HG03342 (cell line): ENCODE data around the gene RAB11FIP4.

Source experiments
- ATAC-seq: cut with Tn5 transposase; IDR thresholded peaks from one replicate; pipeline ENCODE4 v1.9.1; 2021; ENCODE audit warnings: mild to moderate bottlenecking, moderate library complexity; ENCODE audit not compliant: unreplicated experiment

RAB11FIP4 gene

DNA sequence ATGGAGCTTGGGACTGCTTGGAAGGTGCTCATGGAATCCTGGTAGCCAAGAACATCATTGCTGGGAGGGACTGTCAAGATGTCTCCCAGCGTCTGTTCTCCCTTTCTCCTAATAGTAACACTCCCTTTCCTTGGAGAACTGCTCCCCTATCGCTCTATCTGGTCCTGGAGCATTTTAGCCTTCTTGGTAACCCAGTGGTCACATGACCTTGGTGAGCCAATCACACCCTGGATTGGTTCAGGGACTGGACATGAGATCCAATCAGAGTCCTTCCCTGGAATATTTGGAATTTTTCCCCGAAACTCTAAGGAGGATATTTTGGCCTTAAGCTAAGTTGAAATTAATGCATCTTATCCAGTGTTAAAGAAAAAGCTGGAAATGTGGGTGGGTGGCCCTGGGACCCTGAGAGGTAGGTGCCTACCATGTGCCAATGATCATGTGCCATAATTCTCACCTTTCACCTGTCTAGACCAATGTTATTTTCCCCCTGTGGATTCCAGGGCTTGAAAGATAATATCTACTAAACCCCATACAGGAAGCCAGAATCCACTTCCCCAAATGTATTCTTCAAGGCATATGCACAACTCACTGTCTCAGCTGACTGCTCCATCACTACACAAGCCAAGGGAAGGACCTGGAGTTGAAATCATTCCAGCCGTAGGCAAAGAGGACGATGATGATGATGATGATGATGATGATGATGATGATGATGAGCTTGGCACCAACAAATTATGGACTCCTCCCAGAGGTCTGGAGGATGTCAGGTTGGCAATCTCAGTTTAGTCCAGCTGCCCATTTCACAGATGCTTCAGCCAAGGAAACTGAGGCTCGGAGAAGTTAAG is 193.2 kb downstream of the RAB11FIP4 start:
- no peak for ATAC-seq

DNA sequence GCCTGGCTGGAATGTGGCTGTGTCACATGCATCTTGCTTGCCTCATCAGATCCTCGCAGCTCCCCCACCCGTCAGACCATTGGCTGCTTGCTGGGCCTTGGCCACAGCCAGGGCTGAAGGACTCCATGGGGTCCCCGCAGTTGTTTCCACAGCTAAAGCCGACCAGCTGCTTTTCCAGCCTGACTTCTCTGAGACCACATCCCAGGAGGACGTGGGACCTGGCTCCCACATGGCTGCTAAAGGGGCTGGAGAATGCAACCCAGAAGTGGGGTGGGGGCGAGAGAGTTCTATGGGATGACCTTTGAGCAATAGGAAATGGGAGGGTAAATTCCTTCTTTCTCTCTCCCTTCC is 193.8 kb downstream of the RAB11FIP4 start:
- no peak for ATAC-seq

DNA sequence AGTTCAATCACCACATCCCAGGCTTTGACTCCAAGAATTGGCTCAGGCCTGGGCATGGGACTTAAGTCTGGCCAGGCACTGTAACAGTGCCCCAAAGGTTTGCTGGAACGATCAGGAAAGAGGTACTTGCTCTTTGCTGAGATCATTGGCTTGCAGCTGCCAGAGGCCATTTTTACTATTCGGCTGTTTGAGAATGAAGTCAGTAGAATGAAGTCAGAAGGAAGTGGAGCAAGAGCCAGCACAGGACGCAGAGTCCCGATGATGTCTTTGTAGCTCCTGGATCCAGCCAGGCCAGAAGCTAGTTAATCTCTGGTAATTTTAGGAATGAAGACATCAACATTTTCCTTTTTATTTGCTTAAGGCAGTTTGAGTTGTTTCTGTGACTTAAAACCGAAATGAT is 195.5 kb downstream of the RAB11FIP4 start:
- ATAC-seq = no peak

DNA sequence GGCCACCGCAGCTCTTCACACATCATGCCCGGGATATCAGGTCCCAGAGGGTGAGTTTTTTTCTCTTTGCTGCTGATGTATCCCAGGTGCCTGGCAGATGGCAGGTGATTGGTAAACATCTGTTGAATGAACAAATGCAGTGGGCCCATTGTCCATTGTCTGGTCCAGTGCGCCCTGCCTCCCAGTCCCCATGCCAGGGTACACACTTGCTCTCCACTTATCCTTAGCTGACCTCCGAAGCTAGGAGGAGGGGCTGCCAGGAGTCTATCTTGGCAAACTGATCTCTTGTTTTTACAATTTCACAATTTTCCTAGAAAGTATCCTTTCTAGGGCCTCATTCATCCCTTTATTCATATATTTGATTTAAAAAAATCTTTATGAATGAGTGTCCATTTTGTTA is 196.0 kb downstream of the RAB11FIP4 start:
- ATAC-seq = no peak
